ENCODE measurements around the gene TACC2.
"Not testable (repeated sequence)": the region's sequence is repeated elsewhere in the genome, so short reads cannot be mapped to it uniquely, and the experiment has no call there.

Gene TACC2

DNA sequence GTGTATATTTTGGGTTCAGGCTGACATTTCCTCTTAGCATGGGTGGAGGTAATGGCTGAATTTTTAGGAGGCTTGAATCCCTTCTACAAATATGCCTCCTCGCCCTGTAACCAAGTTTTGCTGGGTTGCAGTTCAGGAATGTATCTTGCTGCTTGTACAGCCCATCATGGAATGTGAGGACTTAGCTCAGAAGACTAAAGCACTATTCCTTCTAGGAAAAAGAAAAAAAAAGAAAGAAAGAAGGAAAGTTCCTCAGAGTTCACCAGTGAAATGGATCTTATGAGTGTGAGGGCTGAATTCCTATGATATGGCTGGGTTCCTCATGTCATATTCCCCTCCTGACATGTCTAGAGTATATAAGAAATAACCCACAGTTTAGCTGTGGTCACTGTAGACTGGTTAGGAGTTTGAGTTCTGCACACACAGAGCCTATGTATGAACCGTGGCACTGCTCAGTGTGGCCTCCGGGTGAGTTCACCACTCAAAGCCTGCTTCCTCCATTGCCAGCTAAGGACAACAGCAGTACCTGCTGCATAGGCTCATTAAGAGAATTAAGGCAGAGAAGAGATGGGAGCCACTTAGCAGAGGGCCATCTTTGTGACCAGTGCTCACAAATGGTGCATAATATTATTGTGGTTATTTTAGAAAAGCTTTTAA is 114.0 kb downstream of the TACC2 start:
- DNase-seq = no peak
- in situ Hi-C loops (cut with MboI; ENCODE audit: low pct_unique_long_range_greater_than_20kb, low sequenced_read_pairs) = no loop called here

DNA sequence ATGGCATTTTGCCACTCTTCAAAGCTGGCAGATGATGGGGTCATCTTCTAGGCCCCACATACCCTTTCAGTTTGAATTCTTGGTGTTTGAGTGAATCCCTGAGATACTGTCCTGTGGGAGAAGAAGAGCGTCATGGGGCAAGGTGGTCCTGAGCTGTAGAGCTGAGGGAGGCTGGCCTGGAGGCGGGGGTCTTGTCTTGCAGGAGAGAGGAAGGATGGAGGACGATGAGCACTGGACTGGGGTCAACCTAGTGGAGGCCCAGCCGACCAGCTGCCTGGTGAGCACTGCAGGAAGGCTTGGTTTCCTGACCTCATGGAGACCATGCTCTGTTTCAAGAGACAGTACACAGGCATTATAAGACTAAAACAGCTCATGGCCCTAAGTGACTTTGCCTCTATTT is 114.6 kb downstream of the TACC2 start:
- in situ Hi-C loops (cut with MboI; ENCODE audit: low pct_unique_long_range_greater_than_20kb, low sequenced_read_pairs) = no loop called here
- DNase-seq = no peak

DNA sequence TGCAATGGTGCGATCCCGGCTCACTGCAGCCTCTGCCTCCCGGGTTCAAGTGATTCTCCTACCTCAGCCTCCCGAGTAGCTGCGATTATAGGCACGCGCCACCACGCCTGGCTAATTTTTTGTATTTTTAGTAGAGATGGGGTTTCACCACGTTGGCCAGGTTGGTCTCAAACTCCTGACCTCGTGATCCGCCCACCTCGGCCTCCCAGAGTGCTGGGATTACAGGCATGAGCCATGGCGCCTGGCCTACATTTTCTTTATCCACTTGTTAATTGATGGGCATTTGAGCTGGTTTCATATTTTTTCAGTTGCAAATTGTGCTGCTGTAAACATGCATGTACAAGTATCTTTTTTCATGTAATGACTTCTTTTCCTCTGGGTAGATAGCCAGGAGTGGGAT is 119.8 kb downstream of the TACC2 start:
- DNase-seq; in situ Hi-C loops (cut with MboI; ENCODE audit: low pct_unique_long_range_greater_than_20kb, low sequenced_read_pairs): not testable (repeated sequence)

DNA sequence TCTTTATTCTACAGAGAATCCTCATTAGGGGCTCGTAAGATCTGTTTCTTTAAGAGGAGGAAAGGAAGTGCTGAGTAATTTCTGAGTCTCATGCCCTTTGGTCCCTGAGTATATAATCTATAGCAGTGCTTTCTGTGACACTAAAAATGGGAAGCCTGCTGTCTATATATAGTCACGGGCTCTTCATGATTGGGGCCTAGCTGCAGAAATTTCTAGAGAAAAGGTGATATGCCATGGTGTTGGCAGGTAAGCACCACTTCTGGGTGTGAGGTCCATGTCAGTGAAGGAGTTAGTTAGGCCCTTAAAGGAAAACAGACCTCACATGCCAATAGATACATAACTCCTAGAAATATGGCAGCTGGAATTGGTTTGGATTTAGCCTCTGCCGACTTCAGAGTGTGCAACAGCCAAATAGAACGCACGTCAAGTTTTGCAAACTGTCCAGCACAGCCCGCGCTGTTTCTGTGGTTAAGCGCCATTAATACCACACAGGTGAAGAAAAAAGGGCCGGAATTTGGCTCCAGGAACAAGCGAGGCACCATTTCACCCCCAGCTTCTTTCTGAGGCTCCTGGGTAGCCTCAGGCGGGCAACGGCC is 123.2 kb downstream of the TACC2 start:
- in situ Hi-C loops (cut with MboI; ENCODE audit: low pct_unique_long_range_greater_than_20kb, low sequenced_read_pairs) = no loop called here
- no peak for DNase-seq

DNA sequence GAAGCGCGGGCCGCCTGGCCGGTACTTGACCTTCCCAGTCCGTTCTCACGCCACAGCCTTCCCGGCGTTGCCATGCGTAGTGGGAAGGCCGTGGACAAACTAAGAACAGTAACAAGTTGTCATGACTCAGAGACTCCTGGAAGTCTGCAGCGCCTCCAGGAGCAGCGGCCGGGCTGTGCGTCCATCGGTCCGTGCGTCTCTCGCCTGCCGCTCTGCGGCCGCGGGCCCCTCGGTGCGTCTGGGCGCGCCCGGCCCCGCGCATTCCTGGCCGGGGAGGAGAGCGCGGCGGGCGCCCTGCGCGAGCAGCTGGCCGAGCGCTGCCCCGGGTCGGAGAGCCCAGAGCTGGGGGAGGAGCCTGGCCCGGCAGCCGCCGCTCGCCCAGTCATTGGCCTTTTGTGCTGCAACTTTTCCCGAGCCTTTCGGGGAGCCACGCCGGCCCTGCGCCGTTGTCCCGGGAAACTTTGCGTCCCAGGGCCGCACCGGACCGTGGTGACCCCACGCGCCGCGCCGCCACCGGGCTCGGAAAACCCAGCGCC is 123.7 kb downstream of the TACC2 start:
- DNase-seq = peak; percentile 3
- in situ Hi-C loops (cut with MboI; ENCODE audit: low pct_unique_long_range_greater_than_20kb, low sequenced_read_pairs) = no loop called here

DNA sequence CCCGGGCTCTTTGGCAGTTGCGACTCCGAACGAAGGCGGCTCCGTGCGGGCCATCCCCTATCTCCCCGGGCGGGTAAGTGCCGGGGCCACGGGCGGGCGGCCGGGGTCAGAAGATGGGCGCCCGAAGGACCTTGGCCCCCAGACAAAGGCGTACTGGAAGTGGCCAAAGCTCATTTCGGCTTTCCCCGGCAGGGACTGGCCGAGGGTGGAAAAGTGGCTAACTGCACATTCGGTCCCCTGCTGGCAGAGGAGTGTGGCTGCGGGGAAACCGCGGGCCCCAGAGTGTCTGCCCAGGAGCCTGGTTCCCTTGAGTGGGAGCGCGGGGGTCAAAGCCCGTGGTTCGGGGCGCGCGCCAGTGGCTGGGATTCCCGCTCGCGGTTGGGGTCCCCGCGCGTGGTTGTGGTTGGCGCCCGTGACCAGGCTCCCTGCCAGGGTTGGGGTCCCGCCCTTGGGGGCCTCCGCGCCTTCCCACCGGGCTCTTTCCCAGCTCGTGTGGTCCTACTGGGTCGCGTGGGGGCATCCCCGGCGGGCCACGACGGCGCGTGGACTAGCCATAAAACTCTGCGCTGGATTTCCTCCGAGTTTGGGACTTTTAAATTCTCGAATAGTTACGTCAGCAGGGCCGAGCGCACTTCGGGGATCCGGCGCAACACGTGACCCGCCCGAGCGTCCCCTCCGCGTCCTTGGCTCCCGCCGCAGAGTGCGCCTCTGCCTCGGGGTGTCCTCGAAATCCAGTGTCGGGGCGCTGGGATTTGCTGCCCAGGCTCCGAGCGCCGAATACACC is 124.4 kb downstream of the TACC2 start:
- in situ Hi-C loops (cut with MboI; ENCODE audit: low pct_unique_long_range_greater_than_20kb, low sequenced_read_pairs) = no loop called here

DNA sequence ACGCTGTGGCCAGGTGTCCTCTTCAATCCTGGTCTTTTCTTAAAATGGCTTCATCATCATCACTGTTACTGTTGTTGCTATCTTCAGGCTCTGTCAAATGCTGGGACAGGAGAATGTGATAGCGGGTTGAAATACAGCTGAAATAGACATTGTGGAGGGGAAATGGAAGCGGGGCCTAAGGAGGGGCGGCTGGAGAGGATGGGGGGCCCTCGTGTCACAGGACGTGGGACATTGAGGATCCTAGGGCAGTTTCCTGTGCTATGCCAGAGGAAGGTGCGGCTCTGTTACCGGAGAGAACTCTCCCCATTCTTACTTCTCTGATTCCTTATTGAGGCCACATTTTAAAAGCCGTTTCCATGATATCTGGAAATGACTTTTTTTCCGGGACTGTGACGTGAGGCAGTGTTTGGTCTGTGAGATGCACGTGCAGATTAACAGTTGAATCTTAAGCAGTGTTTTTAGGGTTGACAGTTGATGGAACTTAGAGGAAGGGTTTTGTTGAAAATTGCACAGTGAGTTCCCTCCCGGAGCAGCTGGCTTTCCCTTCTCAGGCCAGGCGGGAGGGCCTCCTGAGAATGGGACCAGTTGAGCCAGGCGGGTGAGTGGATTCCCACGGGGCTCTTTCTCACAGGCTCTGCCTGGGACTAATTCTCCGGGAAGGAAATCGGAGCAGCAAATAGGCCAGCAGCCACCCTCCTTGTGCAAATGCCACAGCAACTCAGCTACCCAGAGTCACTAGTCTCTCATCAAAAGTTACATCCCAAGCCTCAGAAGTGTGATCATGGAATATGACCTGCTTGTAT is 125.2 kb downstream of the TACC2 start:
- DNase-seq = no peak
- in situ Hi-C loops (cut with MboI; ENCODE audit: low pct_unique_long_range_greater_than_20kb, low sequenced_read_pairs) = no loop called here

More for the DNA sequence above, 124.4 kb downstream of the TACC2 start:
- peak; percentile 5 for DNase-seq

DNA sequence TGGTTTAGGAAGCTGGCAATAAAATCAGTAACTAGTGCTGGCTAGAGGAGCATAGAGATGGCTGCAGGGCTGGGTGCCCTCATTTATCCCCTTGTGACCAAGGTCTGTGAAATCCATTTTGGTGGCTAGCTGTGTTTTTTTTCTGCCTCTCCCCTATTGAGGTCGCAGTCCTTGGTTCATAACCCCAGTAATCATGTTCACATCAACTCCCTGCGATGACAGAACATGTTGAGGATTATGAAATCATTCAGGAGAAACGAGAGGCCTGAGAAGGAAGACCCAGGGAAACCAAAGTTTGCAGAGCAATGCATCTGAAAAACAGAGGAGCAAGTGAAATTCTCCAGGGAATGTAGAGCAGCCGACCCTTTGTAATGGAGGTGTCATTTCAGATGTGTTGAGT is 126.9 kb downstream of the TACC2 start:
- in situ Hi-C loops (cut with MboI; ENCODE audit: low pct_unique_long_range_greater_than_20kb, low sequenced_read_pairs) = no loop called here
- DNase-seq = no peak

DNA sequence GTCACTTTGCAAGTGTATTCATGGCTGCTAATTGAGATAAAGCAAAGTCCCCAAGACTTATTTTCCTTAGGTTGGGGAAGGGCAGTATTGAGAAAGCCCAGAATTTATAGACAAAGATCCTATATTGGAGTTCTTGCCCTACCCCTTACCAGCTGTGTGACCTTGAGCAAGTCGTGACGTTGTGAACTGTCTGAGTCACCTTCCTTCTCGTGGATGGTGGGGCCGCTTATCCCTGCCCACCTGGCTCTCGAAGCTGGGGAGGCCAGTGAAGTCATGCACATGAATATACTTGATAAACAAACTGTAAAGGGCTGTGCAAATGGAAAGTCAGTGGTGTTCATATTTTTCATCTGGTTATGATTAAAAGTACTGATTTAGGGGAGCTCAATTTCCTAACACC is 127.4 kb downstream of the TACC2 start:
- DNase-seq = no peak
- in situ Hi-C loops (cut with MboI; ENCODE audit: low pct_unique_long_range_greater_than_20kb, low sequenced_read_pairs) = no loop called here

DNA sequence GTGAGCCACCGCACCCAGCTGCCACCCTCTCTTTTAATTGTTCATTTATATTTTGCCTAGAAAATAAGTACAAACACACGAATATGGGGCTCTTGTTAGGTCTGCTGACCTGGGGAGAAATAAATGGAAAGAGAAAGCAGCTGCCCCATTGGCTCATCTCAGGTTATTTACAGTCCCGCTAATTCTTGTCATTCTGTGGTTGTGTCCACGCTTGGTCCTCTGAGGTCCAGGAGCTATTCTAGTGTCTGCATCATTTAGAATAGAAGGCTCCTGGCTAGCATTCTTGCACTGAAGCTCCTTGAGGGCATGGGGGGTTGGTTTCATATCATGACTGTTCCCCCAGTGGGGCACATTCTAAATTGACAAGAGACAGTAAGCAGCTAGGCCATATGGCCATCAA is 128.5 kb downstream of the TACC2 start:
- DNase-seq = no peak
- in situ Hi-C loops (cut with MboI; ENCODE audit: low pct_unique_long_range_greater_than_20kb, low sequenced_read_pairs) = no loop called here

DNA sequence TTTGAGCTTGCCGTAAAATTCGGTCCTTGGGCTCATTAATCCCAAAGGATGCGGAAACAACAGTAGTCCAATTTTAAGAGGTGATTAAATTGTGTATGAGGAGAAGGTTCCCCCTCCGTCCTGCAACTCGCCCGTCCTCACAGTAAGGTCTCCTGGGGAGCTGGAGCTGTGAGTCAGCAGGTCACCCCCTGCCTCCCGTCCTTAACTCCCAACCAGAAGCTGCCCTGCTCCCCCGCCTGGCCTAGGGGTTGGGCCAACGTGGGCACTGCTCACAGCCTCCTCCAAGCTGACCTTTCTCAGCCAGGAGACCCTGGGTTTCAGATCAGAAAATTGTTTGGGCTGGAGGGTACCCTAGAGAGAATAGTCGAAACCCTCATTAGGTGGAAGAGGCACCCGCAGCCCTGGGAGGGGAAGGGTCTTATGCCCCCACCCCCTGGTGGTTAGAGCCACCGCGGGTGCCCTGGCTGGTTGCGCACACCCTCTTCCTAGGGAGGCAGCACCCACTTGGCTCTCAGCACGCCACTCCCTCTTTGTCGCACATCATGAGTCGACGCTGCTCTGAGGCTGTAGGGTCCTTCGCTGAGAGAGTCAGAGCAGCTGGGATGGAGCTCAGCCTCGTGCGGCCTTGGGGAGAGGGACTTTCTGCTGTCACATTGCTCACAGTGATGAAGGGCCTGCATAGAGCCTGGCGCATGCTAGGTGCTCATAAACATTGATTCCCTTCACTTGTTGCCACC is 131.2 kb downstream of the TACC2 start:
- DNase-seq = no peak
- in situ Hi-C loops (cut with MboI; ENCODE audit: low pct_unique_long_range_greater_than_20kb, low sequenced_read_pairs) = no loop called here

DNA sequence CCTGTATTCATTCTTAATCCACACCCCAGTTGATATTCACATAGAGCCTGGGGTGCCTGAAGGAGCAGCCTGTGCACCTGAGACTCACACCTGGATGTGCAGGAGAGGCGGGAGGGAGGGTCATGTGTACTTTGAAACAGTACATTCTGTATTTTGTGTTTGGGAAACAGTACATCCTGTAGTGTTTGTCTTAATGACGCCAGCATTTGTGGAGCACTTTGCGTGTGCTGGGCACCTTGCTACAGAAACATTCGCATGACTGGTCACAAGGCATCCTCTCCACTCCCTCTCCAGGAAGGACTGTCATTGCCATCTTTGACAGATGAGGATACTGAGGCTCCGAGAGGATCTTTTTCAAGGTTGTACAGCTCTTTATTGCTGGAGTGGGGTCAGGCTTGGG is 132.1 kb downstream of the TACC2 start:
- DNase-seq = no peak

DNA sequence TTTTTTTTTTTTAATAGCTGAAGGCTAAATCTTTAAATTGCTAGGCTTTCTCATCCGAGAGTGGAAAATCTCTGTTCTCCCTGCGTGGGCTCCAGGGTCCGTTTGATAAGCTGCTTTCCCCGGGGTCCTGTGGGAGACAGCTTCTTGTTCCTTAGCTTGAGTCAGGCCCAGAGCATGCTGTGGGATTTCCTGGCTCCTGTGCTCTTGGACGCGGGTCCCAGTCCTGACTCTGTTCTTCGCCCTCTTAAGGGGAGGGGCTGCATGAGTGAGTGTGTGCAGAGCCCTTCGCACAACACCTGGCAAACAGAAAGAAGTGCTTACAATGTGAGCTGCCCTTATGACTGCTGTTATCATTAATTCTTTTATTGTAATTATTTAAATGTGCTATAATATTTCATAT is 133.5 kb downstream of the TACC2 start:
- in situ Hi-C loops (cut with MboI; ENCODE audit: low pct_unique_long_range_greater_than_20kb, low sequenced_read_pairs) = no loop called here
- DNase-seq = no peak

More for the DNA sequence above, 132.1 kb downstream of the TACC2 start:
- in situ Hi-C loops (cut with MboI; ENCODE audit: low pct_unique_long_range_greater_than_20kb, low sequenced_read_pairs) = no loop called here

DNA sequence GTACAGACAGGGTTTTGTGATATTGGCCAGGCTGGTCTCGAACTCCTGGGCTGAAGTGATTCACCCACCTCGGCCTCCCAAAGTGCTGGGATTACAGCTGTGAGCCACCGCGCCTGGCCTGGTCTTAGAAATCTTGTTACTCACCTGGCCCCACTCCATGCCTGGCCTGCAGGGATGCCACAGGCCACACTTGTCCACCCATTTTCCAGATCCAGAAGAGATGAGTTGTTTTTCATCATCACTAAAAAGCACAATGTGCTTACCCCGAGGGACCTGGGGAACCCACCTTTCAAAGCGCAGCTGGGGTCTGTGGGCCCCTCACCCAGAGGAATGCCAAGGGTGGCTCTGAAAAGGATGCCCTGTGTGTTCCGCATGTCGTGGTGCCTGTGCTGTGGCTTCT is 134.2 kb downstream of the TACC2 start:
- no peak for DNase-seq
- in situ Hi-C loops (cut with MboI; ENCODE audit: low pct_unique_long_range_greater_than_20kb, low sequenced_read_pairs) = no loop called here

DNA sequence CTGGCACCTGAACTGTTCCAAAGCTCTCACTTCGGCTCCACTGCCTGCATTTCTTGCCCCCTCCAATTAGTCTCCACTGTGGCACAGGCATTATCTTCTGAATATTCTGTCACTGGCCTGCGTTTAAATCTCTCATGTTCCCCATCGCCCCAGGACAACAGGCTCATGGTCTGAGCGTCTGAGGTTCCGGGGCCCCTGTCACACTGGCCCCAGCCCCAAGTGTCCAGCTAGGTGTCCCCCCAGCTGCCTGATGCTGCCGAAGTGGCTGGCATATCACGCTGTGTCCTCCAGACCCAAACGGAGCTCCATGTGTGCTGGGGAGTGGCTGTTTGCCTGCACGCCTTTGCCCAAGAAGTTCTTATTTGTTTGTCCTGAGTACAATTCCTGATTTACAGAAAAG is 135.4 kb downstream of the TACC2 start:
- no peak for DNase-seq
- in situ Hi-C loops (cut with MboI; ENCODE audit: low pct_unique_long_range_greater_than_20kb, low sequenced_read_pairs) = no loop called here

DNA sequence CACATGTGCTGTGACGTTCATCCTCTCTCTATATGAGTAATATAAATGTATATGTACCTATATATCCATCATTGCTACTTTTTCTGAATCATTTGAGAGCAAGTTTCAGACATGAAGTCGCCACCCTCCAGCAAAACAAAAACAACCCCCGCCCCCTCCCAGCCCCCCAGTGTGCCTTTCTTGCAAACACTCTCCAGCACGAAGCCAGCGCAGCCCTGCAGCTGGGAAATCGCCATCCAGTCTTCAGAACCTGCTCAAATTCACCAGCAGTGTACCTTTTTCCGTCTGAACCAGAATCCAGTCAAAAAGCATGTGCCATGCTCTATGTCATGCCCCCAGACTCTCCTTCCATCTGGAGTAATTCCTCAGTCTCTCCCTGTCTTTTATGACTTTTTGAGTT is 135.8 kb downstream of the TACC2 start:
- no peak for DNase-seq
- in situ Hi-C loops (cut with MboI; ENCODE audit: low pct_unique_long_range_greater_than_20kb, low sequenced_read_pairs) = no loop called here

DNA sequence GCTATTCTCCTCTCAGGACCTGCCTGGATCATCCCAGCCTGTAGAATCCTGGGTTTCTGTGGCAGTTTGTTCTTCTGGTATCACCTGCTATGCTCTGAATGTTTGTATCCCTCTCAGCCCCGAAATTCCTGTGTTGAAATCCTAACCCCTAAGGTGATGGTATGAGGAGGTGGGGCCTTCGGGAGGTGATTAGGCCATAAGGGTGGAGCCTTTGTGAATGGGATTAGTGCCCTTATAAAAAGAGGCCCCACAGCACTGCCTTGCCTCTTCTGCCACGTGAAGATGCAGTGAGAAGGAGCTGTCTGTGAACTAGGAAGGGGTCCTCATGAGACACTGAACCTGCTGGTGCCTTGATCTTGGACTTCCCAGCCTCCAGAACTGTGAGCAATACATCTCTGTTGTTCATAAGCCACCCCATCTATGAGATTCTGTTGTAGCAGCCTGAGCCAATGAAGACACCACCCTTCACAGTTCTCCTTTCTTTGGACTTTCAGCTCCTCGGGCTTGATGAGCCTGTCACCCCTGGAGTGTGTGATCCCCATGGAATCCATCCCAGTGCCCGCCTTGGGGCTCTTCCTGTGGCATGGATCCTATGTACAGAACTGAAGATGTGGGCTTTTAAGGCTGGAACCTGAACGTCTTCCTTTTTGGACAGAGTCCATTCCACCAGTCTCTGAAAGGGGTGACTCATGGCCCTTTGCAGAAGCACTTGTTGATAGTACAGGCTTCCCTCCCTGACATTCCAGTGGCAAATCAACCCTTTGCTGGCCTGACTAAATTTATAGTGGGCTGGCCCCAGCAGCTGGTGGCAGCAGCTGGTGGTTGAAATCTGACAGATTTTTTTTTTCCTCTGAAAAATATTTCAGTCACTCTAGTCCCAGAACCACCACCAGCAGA is 138.0 kb downstream of the TACC2 start:
- DNase-seq = no peak
- in situ Hi-C loops (cut with MboI; ENCODE audit: low pct_unique_long_range_greater_than_20kb, low sequenced_read_pairs) = no loop called here

DNA sequence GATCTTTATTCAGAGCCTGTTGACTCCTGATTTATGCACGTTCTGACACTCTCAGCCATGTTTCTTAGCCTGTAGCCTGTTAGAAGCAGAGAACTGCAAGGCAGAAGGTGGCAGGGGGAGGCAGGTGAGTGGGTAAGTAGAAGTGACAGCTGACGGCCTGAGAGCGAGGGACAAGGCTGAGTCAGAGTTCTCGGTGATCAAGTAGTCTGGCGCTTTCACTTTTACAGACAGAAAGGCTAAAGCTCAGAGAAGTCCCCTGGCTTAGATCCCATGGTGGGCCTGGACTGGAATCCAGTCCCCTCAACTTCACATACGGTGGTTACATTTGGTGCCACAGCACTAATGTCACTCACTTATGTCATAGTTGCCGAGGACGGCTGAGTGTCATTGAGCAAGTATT is 139.0 kb downstream of the TACC2 start:
- no peak for DNase-seq
- in situ Hi-C loops (cut with MboI; ENCODE audit: low pct_unique_long_range_greater_than_20kb, low sequenced_read_pairs) = no loop called here
